ENCODE data around the gene CHL1.

CHL1 gene

GRCh38 chr3:217099-217813 is 20.7 kb downstream of the CHL1 start:
- no peak for DNase-seq

DNA sequence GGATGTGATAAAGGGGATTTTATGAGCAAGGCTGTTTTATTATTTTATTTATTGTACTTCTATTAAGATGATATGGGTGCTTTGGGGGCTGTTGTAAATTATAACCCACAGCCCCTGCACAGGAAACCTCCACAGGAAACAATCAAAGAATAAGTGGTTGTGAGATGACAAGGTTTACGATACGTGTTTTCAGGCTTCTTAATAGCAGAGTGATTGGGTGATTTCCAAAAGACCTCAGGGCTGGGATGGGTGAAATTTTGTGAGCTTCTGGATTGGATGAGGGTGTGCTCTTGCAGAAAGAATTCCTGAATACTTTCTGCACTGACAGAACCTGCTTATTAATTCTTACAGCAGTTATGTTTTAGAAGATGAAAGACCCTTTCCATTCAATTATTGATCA is 21.4 kb downstream of the CHL1 start:
- no peak for DNase-seq

GRCh38 chr3:228442-229182 is 32.0 kb downstream of the CHL1 start:
- DNase-seq = no peak

DNA sequence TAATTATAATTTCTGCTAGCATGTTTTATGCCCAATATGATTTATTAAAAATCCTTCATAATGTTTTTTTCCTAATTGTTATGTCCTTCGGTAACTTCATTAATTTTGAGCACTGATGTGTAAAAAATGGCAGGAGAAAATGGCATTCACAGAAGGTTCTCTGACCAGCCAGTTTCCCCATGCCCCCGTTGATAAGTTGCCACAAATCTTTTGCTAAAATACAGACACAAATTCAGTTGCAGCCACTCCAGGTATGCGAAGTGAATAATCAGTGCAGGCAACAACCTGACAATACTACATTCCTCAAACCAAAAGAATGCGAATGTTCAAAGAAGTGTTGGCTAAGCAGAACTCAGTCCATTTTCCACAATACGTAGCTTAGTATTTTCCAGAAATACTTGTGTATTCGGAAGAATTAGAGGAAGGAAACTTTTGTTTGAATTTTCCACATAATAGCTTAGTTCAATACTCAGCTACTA is 32.7 kb downstream of the CHL1 start:
- no peak for DNase-seq

- DNase-seq = no peak
These were observed 40.3 kb downstream of the CHL1 start for GRCh38 chr3:236881-237280.

DNA sequence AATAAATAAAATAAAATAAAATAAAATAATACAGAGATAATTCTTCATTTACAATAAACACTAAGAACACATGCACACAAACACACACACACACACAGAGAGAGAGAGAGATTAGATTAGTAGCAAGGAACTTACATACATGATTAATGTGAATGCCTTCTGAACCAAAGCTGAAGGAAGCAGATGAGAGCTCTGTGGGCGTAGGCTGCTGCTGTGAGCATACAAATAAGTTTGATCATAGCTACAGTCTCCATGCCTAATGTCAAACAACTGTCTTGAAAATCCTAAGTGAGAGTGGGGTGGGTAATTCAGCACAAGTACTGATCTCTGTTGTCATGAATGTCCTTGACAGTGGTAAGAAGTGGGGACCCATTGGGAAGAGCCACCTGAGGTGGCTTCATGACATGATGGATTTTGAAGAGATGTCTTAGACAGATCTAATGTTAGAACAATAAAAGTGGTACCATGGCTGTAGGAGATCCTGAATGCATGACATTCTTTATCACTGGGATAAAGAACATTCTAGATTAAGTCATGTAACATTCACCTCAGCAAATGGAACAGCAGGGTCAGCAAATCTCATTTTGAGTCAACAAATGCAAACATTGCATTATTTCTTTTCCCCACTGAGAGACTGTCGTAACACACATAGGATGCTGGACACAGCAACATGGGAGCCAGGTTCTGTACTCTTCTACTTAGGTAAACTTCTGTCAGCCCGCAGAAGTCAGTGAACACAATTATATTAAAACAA is 46.2 kb downstream of the CHL1 start:
- no peak for DNase-seq

- peak; percentile 34 for DNase-seq
These were observed 46.8 kb downstream of the CHL1 start for GRCh38 chr3:243356-243725.

DNA sequence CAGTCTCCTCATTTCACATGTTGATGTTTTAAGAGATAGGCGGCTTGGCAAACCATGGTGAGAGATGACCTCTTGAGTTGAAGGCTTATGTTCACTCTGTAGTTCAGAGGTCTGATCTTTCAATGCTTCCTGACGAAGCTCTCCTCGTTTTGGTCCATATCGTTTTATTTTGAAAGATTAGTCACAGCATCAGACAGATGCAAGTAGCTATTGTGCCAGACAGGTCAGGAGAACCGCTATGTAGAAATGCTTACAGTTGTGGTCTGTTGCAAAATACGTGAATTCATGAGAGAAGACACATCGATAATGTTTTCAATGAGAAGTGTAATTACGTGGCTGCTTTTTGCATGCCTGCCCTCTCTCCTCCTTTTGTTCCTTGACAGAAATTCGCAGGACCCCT is 47.5 kb downstream of the CHL1 start:
- no peak for DNase-seq

- no peak for DNase-seq
These were observed 51.4 kb downstream of the CHL1 start for GRCh38 chr3:247916-248315.

GRCh38 chr3:248864-249520 is 52.4 kb downstream of the CHL1 start:
- no peak for DNase-seq

DNA sequence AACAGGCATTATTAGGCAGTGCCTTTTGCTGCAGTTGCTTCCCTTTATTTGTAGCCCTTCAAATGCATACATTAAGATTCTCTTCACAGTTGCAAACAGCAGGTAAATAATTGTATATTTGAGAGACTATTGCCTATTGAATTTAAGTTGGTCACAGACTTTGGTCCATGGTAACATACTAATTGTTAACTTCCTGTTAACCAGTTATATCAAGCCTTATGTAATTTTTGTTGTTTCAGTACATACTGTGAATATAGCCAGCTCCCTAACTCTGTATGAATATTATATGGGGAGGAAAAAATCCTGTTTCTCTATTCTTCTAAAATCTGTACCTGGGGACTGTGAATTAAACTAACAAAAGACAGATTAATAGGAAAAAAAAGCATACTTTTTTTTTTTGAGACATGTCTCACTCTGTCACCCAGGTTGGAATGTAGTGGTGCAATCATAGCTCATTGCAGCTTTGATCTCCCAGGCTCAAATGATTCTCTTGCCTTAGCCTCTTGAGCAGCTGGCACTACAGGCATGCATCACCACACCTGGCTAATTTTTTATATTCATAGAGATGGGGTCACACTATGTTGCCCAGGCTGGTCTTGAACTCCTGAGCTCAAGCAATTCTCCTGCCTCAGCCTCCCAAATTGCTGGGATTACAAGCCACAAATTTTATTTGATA is 53.2 kb downstream of the CHL1 start:
- no peak for DNase-seq

- no peak for DNase-seq
These were observed 59.9 kb downstream of the CHL1 start for GRCh38 chr3:256501-256900.

- no peak for DNase-seq
These were observed 61.3 kb downstream of the CHL1 start for GRCh38 chr3:257826-258225.

- DNase-seq = no peak
These were observed 64.3 kb downstream of the CHL1 start for GRCh38 chr3:260898-261297.

DNA sequence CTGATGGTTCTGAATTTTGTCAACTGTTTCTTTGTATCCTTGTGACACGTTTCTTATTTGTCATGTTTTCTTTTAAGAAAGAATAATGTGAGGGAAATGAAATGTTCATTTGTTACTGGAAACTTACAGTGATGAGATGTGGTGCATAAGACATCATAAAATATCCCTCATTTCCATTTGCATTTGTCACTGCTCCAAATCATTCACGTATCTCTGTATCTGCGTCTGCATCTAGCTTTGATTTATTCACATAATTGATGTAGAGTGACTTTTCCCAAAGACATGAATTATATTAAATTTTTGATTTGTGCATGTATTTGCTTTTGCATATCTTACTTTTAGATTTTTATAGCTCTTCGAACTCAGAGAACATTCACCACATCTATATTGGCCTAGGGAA is 66.8 kb downstream of the CHL1 start:
- no peak for DNase-seq

DNA sequence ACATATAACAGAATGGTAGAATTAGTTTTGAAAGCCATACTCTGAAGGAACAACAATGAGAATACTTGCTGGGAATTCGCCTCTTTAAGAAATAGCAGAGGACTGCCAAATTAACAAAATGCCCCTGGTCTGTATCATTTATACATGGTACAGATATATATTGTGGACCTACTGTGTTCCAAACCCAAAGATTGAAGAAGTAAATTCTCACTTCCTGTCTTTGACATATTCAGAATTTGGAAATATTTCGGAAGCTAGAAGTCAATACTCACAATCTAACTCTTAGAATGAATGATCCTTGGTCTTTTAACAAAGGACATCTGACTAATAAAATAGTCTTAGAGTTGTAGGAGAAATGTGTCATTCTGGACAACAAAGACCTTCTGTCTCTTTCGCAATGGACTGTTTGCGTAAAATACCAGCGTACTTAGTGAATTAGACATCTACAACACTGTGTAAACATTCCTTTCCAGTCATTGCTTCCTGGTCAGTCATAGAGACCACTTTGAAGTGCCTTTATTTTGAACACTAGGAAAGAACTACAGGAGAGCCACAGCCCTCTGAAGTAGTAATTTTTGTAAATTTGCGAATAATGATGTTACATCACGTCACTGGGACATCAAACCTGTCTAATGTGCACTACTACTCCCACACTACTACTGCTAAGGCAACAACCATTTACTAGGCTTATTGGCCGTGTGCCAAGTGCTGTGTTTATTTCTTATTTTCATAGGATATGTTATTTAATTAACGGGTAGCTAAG is 68.0 kb downstream of the CHL1 start:
- DNase-seq = no peak

DNA sequence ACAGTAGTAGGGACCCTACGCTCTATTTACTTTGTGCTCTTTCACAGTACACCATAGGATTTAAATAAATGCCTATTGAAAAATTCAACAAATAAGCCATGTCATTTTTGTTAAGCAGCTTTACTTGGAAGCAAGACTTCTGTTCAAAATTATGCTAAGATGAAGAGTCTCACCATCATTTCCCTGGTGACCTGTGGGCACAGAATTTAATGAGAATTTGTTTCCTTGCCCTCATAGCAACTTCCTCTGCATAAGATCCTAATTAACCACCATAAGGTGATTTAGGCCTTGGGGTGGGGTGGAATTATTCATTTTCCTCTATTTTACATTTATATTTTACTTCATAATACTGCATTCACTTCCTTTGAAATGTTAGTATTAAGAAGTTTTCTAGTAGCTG is 70.5 kb downstream of the CHL1 start:
- DNase-seq = no peak

DNA sequence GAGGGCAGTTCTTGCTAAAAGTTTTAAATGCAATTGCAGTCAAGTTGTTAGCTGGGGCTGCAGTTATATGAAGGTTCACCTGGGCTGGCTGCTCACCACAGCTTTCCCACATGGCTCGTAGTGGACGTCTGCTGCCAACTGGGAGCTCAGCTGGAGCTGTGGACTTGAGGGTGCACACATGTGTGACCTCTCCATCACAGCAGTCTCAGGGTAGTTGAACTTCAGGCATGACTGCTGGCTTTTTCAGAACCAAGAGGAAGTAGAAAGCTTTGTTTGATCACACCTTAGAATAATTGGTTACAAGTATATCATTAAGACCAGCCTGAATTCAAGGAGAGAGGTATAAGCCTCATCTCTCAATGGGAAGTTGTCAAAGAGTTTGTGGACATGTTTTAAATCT is 74.1 kb downstream of the CHL1 start:
- no peak for DNase-seq

GRCh38 chr3:274927-275326 is 78.4 kb downstream of the CHL1 start:
- DNase-seq = no peak

DNA sequence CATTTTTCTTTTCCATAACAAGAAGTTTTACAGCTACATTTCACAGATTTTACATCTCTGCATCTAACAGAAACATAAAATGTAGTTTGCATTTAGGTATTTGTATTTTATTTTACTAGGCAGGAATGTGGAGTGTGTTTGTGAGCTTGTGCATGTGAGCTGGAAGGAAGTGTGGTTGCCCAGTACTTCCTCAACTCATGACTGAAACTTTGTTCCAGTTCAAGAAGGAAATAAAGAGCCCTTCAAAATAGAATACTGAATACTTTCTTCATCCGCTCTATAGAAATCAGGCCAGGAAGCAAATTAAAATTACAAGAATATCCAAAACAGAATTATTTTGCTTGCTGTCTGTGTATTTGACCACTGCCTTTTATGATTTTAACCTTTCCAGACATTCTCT is 81.3 kb downstream of the CHL1 start:
- DNase-seq = no peak

DNA sequence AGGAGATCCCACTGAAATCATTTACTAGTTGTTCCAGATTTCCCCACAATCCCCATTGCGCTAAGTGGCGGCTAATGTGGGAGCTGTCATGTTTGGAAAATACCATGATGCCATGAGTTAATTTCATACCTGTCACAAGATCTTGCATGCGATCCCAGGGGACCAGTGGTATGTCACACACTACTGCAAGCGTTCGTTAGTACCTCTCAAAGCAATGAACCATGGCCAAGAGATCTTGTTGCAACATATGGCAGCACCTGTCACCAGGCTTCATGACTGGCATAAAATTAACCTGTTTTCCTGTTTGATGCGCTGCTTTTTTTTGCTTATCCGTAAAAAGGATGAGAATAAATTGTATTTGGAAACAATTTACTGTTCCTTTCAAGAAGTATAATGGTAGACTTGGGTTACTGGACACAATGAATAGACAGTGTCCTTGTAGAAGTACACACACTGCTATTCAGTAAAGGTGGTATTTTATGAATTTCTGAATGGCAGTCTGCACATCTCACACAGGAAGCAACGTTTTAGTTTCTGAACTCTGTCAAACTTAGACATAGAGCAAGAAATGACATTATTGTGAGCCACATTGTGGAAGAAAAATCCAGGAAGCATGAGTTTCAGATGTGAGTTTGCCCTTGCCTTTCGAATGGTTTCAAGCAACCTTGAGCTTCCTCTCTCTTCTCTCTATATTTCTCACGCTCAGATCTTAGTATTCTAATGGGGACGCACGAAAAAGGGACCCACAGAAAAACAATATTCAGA is 81.9 kb downstream of the CHL1 start:
- DNase-seq = no peak

Data from T1000 (cell line).